Measurements from ENCODE around the gene NTMT2. TPM values are rescaled to one million over a fixed set of nuclear protein-coding genes. Genes with fewer than 3 reads are reported as not detected.

Gene NTMT2
- total and polyA plus RNA-seq, 9 of the 15 experiments (the other 6 are each of a cell fraction or from before 2014, with no cell fraction given), result not detected

DNA sequence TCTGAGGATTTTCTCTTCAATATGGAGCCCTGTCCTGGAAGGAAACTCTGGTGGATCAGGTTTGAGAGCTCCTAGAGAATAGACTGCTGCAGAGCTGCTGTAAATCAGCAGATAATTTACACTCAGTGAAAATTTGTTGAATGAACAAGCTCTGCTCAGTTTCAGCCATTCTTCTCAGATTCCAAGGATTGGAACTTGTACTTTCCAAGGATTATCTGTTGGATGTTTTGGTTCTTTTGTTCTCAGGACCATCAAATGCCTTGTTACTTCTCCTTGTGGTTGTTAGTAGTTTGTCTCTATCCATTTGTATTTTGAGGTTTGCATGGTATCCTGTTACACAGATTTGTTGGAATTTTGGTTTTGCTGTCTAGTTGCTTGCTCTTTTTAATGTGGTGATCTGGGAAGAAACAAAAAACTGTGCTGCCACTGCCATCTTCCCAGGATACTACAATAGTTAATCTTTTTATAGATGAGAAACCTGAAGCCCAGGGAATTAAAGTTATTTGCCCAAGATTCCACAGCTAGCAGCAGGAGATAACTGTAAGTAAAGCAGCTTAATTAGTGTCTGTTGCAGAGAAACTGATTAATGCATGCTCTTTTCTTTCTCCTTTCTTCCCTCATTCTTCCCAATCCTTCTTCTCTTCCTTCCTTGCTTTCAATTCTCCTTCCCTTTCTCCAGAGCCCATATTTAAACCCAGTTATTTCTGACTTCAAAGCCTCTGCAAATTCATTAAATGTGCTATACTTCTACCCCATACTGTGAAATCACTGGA lies 49.6 kb upstream of the NTMT2 start (continued):
- TF ChIP-seq IFI16 (CRISPR knock-in tag; IDR thresholded peaks at IDR 0.05) (no peak), ESRRA (IDR thresholded peaks at IDR 0.05; ENCODE audit: borderline replicate concordance, low read depth) (no peak), JUNB (CRISPR knock-in tag; conservative IDR thresholded peaks at IDR 0.05) (no peak), GTF2E2 (tag; IDR thresholded peaks at IDR 0.05) (no peak), ZNF830 (CRISPR knock-in tag; IDR thresholded peaks at IDR 0.05) (no peak), MCM2 (IDR thresholded peaks at IDR 0.05; ENCODE audit: low read depth) (no peak), SAFB (IDR thresholded peaks at IDR 0.05; ENCODE audit: borderline replicate concordance, low read depth, low read length) (no peak), ZC3H8 (IDR thresholded peaks at IDR 0.05) (no peak), ZC3H11A (IDR thresholded peaks at IDR 0.05; ENCODE audit: low read depth, low read length) (no peak), ZNF316 (IDR thresholded peaks at IDR 0.05) (no peak), GTF2A2 (tag; IDR thresholded peaks at IDR 0.05) (no peak), MAZ (CRISPR knock-in tag; conservative IDR thresholded peaks at IDR 0.05 in 1 of 2, IDR thresholded peaks at IDR 0.05 in 1 of 2) (no peak)
- TF ChIP-seq, protein P1, sequence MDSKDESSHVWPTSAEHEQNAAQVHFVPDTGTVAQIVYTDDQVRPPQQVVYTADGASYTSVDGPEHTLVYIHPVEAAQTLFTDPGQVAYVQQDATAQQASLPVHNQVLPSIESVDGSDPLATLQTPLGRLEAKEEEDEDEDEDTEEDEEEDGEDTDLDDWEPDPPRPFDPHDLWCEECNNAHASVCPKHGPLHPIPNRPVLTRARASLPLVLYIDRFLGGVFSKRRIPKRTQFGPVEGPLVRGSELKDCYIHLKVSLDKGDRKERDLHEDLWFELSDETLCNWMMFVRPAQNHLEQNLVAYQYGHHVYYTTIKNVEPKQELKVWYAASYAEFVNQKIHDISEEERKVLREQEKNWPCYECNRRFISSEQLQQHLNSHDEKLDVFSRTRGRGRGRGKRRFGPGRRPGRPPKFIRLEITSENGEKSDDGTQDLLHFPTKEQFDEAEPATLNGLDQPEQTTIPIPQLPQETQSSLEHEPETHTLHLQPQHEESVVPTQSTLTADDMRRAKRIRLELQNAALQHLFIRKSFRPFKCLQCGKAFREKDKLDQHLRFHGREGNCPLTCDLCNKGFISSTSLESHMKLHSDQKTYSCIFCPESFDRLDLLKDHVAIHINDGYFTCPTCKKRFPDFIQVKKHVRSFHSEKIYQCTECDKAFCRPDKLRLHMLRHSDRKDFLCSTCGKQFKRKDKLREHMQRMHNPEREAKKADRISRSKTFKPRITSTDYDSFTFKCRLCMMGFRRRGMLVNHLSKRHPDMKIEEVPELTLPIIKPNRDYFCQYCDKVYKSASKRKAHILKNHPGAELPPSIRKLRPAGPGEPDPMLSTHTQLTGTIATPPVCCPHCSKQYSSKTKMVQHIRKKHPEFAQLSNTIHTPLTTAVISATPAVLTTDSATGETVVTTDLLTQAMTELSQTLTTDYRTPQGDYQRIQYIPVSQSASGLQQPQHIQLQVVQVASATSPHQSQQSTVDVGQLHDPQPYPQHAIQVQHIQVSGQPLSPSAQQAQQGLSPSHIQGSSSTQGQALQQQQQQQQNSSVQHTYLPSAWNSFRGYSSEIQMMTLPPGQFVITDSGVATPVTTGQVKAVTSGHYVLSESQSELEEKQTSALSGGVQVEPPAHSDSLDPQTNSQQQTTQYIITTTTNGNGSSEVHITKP (IDR thresholded peaks at IDR 0.05; ENCODE audit: partially characterized antibody), result no peak
- TF ChIP-seq, protein P2, sequence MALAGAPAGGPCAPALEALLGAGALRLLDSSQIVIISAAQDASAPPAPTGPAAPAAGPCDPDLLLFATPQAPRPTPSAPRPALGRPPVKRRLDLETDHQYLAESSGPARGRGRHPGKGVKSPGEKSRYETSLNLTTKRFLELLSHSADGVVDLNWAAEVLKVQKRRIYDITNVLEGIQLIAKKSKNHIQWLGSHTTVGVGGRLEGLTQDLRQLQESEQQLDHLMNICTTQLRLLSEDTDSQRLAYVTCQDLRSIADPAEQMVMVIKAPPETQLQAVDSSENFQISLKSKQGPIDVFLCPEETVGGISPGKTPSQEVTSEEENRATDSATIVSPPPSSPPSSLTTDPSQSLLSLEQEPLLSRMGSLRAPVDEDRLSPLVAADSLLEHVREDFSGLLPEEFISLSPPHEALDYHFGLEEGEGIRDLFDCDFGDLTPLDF (CRISPR knock-in tag; IDR thresholded peaks at IDR 0.05), result no peak
- TF ChIP-seq, protein P3, sequence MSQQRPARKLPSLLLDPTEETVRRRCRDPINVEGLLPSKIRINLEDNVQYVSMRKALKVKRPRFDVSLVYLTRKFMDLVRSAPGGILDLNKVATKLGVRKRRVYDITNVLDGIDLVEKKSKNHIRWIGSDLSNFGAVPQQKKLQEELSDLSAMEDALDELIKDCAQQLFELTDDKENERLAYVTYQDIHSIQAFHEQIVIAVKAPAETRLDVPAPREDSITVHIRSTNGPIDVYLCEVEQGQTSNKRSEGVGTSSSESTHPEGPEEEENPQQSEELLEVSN (IDR thresholded peaks at IDR 0.05; ENCODE audit: borderline replicate concordance in 1 of 2, extremely low read depth in 1 of 2, insufficient read depth in 1 of 2, insufficient read length in 1 of 2, low read depth in 1 of 2, low read length in 1 of 2, poor library complexity in 1 of 2, severe bottlenecking in 1 of 2), result no peak
